ENCODE measurements around the gene ADGRG4.

The ADGRG4 gene

DNA sequence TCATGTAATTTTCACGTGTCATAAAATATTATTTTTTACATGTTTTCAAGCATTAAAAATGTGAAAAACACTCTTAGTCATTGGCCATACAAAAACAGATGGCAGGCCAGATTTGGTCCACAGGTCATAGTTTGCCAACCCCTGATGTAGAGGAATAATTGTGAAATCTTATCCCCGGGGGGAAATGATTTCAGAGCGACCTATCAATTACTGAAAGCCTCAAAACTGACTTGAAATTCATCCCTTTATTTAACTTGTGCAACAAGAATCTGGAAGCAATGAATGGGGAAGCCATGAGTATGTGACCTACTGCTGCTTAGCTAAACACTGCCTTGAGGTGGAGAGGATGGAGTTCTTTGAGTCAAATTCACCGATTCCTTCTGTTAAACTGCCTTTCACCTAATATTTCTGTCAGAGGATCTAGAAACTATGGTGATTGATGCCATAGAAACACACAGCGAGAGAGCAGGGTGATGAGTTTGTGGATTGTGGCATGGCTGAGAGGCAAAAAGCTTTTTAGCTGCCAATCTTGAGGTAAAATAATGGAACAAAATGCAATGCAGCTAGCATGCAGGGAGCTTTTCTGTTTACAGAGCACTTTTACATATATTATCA, 156.6 kb downstream of the ADGRG4 start:
- in situ Hi-C loops (cut with HindIII; ENCODE audit: low sequenced_read_pairs) = no loop called here

DNA sequence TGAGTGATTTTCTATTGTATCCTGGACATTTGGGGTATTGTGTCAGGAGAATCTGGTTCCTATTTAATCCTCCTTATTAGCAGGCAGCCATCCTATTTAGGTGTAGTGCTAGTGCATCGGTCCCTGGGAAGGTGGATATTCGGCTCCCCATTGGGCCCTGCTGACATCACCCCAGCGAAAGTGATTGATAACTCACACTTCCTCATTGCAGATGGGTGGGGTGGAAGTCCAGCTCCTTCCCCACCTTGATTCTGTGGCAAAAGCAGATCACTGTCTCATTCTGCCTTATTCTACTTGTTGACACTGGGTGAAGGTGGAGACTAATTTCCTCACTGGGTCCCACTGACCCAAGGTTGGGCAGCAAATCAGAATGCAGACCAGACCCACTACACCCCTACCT, 163.8 kb downstream of the ADGRG4 start:
- in situ Hi-C loops (cut with HindIII; ENCODE audit: low sequenced_read_pairs) = no loop called here
